Right atrium auricular region (tissue), 2 donors: Measurements from ENCODE around the gene RTL10. TPM values are rescaled to one million over a fixed set of nuclear protein-coding genes. Genes with fewer than 3 reads are reported as not detected.

Experiments
- DNase-seq: peaks from one replicate; pipeline ENCODE4 v3.0.0-alpha.2; 2019; ENCODE audit warnings: low spot score
- H3K27ac ChIP-seq, 2 donors: fragments of 200-600 bp; sonication (generic); 1 replicate in 1 of 2; 2 replicates in 1 of 2; pipeline ENCODE4 v1.5.1; 2016 to 2019
- H3K27me3 ChIP-seq, 2 donors: fragments of 200-600 bp; sonication (generic); one replicate each; pipeline versions ENCODE4 v1.5.1 to v1.6.0; 2017 to 2019
- H3K36me3 ChIP-seq: fragments of 200-600 bp; sonication (generic); one replicate; pipeline ENCODE4 v1.5.1; 2016
- H3K4me1 ChIP-seq, 2 donors: fragments of 200-600 bp; sonication (generic); one replicate each; pipeline versions ENCODE4 v1.5.1 to v1.6.0; 2017 to 2019
- H3K4me3 ChIP-seq, 2 donors: fragments of 200-600 bp; sonication (generic); 1 replicate in 1 of 2; 2 replicates in 1 of 2; pipeline ENCODE4 v1.5.1; 2017 to 2019; ENCODE audit warnings: mild to moderate bottlenecking in 1 of 2, moderate library complexity in 1 of 2
- H3K9me3 ChIP-seq, 2 donors: fragments of 200-600 bp; sonication (generic); one replicate each; pipeline ENCODE4 v1.5.1; 2019
- CTCF ChIP-seq, 2 donors: fragments of 200-600 bp; sonication (generic); IDR thresholded peaks; one replicate each; pipeline ENCODE4 v1.5.1; 2019; ENCODE audit warnings: antibody characterized with exemption in 2 of 2
- total RNA-seq, 2 donors: library from RNA; depleted of rRNA; stranded (reverse); fragments of >200 nt; gene quantifications; one replicate each; pipeline ENCODE4 v1.1.0, GENCODE V29; 2016

RTL10 gene
- total RNA-seq, 2 donors from 2014 or later: 7.9 to 8.1 TPM

DNA sequence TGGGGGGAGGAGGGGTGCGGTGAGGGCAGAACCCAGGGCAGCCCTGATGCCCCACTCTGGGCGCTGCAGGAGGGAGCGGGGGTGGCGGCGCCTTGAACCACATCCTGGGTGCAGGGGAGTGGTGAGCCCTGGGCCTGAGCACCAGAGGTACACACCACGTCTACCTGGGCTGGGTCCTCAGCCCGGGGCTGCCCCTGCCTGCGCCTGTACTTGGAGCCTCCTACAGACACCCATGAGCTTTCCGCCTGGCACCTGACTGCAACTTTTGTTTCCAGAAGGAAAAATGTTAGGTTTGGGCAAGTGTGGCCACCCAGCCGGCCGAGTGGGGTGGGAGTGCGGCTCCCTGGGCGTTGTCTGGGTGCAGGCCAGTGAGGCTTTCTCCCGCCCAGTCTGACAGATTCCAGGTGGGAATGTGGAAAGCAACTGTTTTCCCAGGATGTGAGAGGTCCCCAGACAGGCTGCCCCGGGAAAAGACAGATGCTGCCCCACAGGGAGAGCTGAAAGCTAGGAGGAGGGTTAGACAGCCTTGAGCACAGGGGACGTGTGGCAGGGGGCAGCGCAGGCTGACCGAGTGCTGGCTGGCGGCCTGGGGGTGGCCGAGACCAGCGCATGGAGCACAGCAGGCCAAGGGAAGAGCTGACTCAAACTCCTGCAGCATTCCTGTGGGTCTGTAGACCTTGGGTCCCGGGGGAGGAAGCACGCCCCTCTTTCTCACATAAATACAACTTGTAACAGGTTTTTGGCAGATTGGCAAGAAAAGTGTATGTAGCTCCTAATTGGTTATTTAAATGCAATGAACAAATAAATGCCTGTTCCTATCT is 44.1 kb downstream of the RTL10 start:
- no peaks in the 10 kb centered on the region for H3K9me3 ChIP-seq
- H3K4me1 ChIP-seq: peaks cover 0 to 4% of the 10 kb centered on the region in 2 donors
- TF ChIP-seq CTCF (IDR thresholded peaks at IDR 0.05): no peak
- no peaks in the 10 kb centered on the region for H3K27me3 ChIP-seq
- no peak overlapping the region for H3K4me3 ChIP-seq
- DNase-seq: no peak
- no peak overlapping the region for H3K27ac ChIP-seq
- H3K36me3 ChIP-seq: no peaks in the 10 kb centered on the region

GRCh38 chr22:19809741-19810140 is 44.9 kb downstream of the RTL10 start:
- no peak for DNase-seq
- Histone ChIP-seq H3K36me3 (no peaks in the 10 kb centered on the region), H3K4me3 (no peak overlapping the region), H3K9me3 (no peaks in the 10 kb centered on the region), H3K27me3 (no peaks in the 10 kb centered on the region), H3K27ac (no peak overlapping the region), H3K4me1 (peaks cover 0 to 4% of the 10 kb centered on the region in 2 donors)
- TF ChIP-seq CTCF (IDR thresholded peaks at IDR 0.05): no peak

DNA sequence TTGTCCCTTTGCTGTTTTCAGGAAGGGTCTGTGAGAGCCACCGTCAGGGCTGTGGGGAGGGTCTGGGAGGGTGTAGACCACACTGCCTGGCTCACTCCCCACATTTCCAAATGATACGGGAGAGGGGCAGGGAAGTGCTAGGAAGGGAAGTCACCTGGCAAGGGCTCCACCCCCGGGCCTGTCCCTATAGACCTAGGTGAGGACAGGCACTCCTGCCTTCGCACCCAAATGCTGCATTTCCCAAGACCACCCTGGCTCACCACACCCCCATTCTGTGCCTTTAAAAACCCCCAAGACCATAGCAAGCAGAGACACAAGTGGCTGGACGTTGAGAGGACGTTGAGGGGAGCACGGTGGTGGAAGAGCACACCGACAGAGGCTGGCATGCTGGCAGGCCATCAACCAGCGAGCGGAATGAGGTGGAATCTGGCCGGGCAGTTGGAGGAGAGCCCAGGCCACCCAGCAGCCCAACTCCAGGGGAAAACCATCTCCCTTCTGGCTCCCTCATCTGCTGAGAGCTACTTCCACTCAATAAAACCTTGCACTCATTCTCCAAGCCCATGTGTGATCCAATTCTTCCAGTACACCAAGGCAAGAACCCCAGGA is 45.7 kb downstream of the RTL10 start:
- no peak overlapping the region for H3K4me3 ChIP-seq
- H3K4me1 ChIP-seq: peaks cover 0 to 4% of the 10 kb centered on the region in 2 donors
- no peaks in the 10 kb centered on the region for H3K36me3 ChIP-seq
- H3K27me3 ChIP-seq: no peaks in the 10 kb centered on the region
- H3K9me3 ChIP-seq: no peaks in the 10 kb centered on the region
- H3K27ac ChIP-seq: no peak overlapping the region
- DNase-seq: no peak
- TF ChIP-seq CTCF (IDR thresholded peaks at IDR 0.05): no peak

- no peaks in the 10 kb centered on the region for H3K27me3 ChIP-seq
- peaks cover 0 to 4% of the 10 kb centered on the region in 2 donors for H3K4me1 ChIP-seq
Observed at GRCh38 chr22:19807914-19808872, 46.5 kb downstream of the RTL10 start.

More at GRCh38 chr22:19807914-19808872, 46.5 kb downstream of the RTL10 start:
- no peaks in the 10 kb centered on the region for H3K9me3 ChIP-seq
- TF ChIP-seq CTCF (IDR thresholded peaks at IDR 0.05): no peak
- no peaks in the 10 kb centered on the region for H3K36me3 ChIP-seq
- H3K4me3 ChIP-seq: no peak overlapping the region
- no peak for DNase-seq
- no peak overlapping the region for H3K27ac ChIP-seq
